Rectal smooth muscle tissue (tissue), 1 donor: ENCODE data around the gene BCL2L11.

Experiments
- H3K27ac ChIP-seq: one replicate; pipeline ENCODE4 v1.7.0; 2013; ENCODE audit warnings: low read depth, low read length, inconsistent platforms
- H3K27me3 ChIP-seq: one replicate; pipeline ENCODE4 v1.7.0; 2013; ENCODE audit warnings: low read length; ENCODE audit not compliant: control insufficient read depth, insufficient read depth
- H3K36me3 ChIP-seq: one replicate; pipeline ENCODE4 v1.7.0; 2013; ENCODE audit warnings: low read length; ENCODE audit not compliant: control insufficient read depth, insufficient read depth
- H3K4me1 ChIP-seq: one replicate; pipeline ENCODE4 v1.7.0; 2013; ENCODE audit warnings: low read length; ENCODE audit not compliant: control insufficient read depth, insufficient read depth
- H3K4me3 ChIP-seq: one replicate; pipeline ENCODE4 v1.7.0; 2013; ENCODE audit warnings: low read length
- H3K9ac ChIP-seq: one replicate; pipeline ENCODE4 v1.7.0; 2013; ENCODE audit warnings: low read length

BCL2L11 gene

GRCh38 chr2:111156529-111156928 is 35.8 kb downstream of the BCL2L11 start:
- H3K27me3 ChIP-seq: no peaks in the 10 kb centered on the region
- H3K9ac ChIP-seq: no peak overlapping the region
- no peak overlapping the region for H3K4me3 ChIP-seq
- H3K36me3 ChIP-seq: peaks cover 2% of the 10 kb centered on the region
- no peak overlapping the region for H3K27ac ChIP-seq
- H3K4me1 ChIP-seq: no peaks in the 10 kb centered on the region

- H3K4me3 ChIP-seq: no peak overlapping the region
- no peaks in the 10 kb centered on the region for H3K4me1 ChIP-seq
- H3K27me3 ChIP-seq: no peaks in the 10 kb centered on the region
- H3K27ac ChIP-seq: no peak overlapping the region
- peaks cover 2% of the 10 kb centered on the region for H3K36me3 ChIP-seq
- H3K9ac ChIP-seq: no peak overlapping the region
These were observed 36.5 kb downstream of the BCL2L11 start for GRCh38 chr2:111157071-111157661.

- Histone ChIP-seq H3K27ac (no peak overlapping the region), H3K36me3 (peaks cover 2% of the 10 kb centered on the region), H3K4me3 (no peak overlapping the region), H3K27me3 (no peaks in the 10 kb centered on the region), H3K9ac (no peak overlapping the region), H3K4me1 (no peaks in the 10 kb centered on the region)
These were observed 37.1 kb downstream of the BCL2L11 start for GRCh38 chr2:111157798-111158197.

GRCh38 chr2:111159641-111160040 is 38.9 kb downstream of the BCL2L11 start:
- H3K27me3 ChIP-seq: no peaks in the 10 kb centered on the region
- H3K4me3 ChIP-seq: no peak overlapping the region
- H3K9ac ChIP-seq: no peak overlapping the region
- H3K27ac ChIP-seq: no peak overlapping the region
- no peaks in the 10 kb centered on the region for H3K4me1 ChIP-seq
- peaks cover 2% of the 10 kb centered on the region for H3K36me3 ChIP-seq

- Histone ChIP-seq H3K4me3 (no peak overlapping the region), H3K36me3 (peaks cover 2% of the 10 kb centered on the region), H3K9ac (no peak overlapping the region), H3K27ac (no peak overlapping the region), H3K4me1 (no peaks in the 10 kb centered on the region), H3K27me3 (no peaks in the 10 kb centered on the region)
These were observed 40.0 kb downstream of the BCL2L11 start for GRCh38 chr2:111160758-111161157.

- H3K9ac ChIP-seq: no peak overlapping the region
- no peaks in the 10 kb centered on the region for H3K27me3 ChIP-seq
- no peak overlapping the region for H3K27ac ChIP-seq
- no peak overlapping the region for H3K4me3 ChIP-seq
- H3K36me3 ChIP-seq: peaks cover 2% of the 10 kb centered on the region
- no peaks in the 10 kb centered on the region for H3K4me1 ChIP-seq
These were observed 41.3 kb downstream of the BCL2L11 start for GRCh38 chr2:111161971-111162370.

- no peaks in the 10 kb centered on the region for H3K27me3 ChIP-seq
- peaks cover 2% of the 10 kb centered on the region for H3K36me3 ChIP-seq
- H3K9ac ChIP-seq: no peak overlapping the region
- no peaks in the 10 kb centered on the region for H3K4me1 ChIP-seq
- no peak overlapping the region for H3K4me3 ChIP-seq
- no peak overlapping the region for H3K27ac ChIP-seq
These were observed 42.1 kb downstream of the BCL2L11 start for GRCh38 chr2:111162718-111163331.

GRCh38 chr2:111164078-111164477 is 43.4 kb downstream of the BCL2L11 start:
- Histone ChIP-seq H3K27ac (no peak overlapping the region), H3K27me3 (no peaks in the 10 kb centered on the region), H3K36me3 (no peaks in the 10 kb centered on the region), H3K9ac (no peak overlapping the region), H3K4me3 (no peak overlapping the region), H3K4me1 (no peaks in the 10 kb centered on the region)

GRCh38 chr2:111165084-111165483 is 44.4 kb downstream of the BCL2L11 start:
- Histone ChIP-seq H3K9ac (no peak overlapping the region), H3K27ac (no peak overlapping the region), H3K4me3 (no peak overlapping the region), H3K36me3 (no peaks in the 10 kb centered on the region), H3K4me1 (no peaks in the 10 kb centered on the region), H3K27me3 (no peaks in the 10 kb centered on the region)

GRCh38 chr2:111166115-111166514 is 45.4 kb downstream of the BCL2L11 start:
- H3K4me3 ChIP-seq: no peak overlapping the region
- no peaks in the 10 kb centered on the region for H3K27me3 ChIP-seq
- no peaks in the 10 kb centered on the region for H3K4me1 ChIP-seq
- no peak overlapping the region for H3K9ac ChIP-seq
- no peaks in the 10 kb centered on the region for H3K36me3 ChIP-seq
- H3K27ac ChIP-seq: no peak overlapping the region

GRCh38 chr2:111167076-111167862 is 46.6 kb downstream of the BCL2L11 start:
- H3K4me3 ChIP-seq: no peak overlapping the region
- no peaks in the 10 kb centered on the region for H3K27me3 ChIP-seq

GRCh38 chr2:111167863-111168162 is 47.1 kb downstream of the BCL2L11 start:
- no peak overlapping the region for H3K27ac ChIP-seq
- no peaks in the 10 kb centered on the region for H3K27me3 ChIP-seq
- H3K9ac ChIP-seq: no peak overlapping the region
- no peak overlapping the region for H3K4me3 ChIP-seq
- no peaks in the 10 kb centered on the region for H3K4me1 ChIP-seq
- H3K36me3 ChIP-seq: no peaks in the 10 kb centered on the region

More at GRCh38 chr2:111167076-111167862, 46.6 kb downstream of the BCL2L11 start:
- Histone ChIP-seq H3K27ac (no peak overlapping the region), H3K4me1 (no peaks in the 10 kb centered on the region), H3K9ac (no peak overlapping the region), H3K36me3 (no peaks in the 10 kb centered on the region)
